Esophagus (tissue), 2 donors: ENCODE measurements around the gene ZFAND2B. TPM values are rescaled to one million over a fixed set of nuclear protein-coding genes. Genes with fewer than 3 reads are reported as not detected.
"Not testable (repeated sequence)": the region's sequence is repeated elsewhere in the genome, so short reads cannot be mapped to it uniquely, and the experiment has no call there.

Source experiments
- H3K27ac ChIP-seq, 2 donors: one replicate each; pipeline ENCODE4 v1.5.1; 2013; ENCODE audit warnings: low read depth in 2 of 2, mild to moderate bottlenecking in 2 of 2, inconsistent platforms in 1 of 2, low read length in 1 of 2, moderate library complexity in 1 of 2
- H3K27me3 ChIP-seq, 2 donors: one replicate each; pipeline ENCODE4 v1.6.1; 2013; ENCODE audit warnings: low read length in 2 of 2, control low read depth in 1 of 2, mild to moderate bottlenecking in 1 of 2; ENCODE audit not compliant: insufficient read depth in 2 of 2, control insufficient read depth in 1 of 2
- H3K36me3 ChIP-seq, 2 donors: one replicate each; pipeline ENCODE4 v1.6.1; 2013; ENCODE audit warnings: low read length in 1 of 2; ENCODE audit not compliant: control insufficient read depth in 2 of 2, insufficient read depth in 2 of 2
- H3K4me1 ChIP-seq, 2 donors: one replicate each; pipeline ENCODE4 v1.6.1; 2013; ENCODE audit warnings: low read length in 1 of 2; ENCODE audit not compliant: control insufficient read depth in 2 of 2, insufficient read depth in 2 of 2
- H3K4me3 ChIP-seq, 2 donors: one replicate each; pipeline ENCODE4 v1.5.1; 2013; ENCODE audit warnings: low read length in 2 of 2, mild to moderate bottlenecking in 2 of 2, low read depth in 1 of 2, moderate library complexity in 1 of 2
- H3K9me3 ChIP-seq, 2 donors: one replicate each; pipeline ENCODE4 v1.6.1; 2013; ENCODE audit warnings: mild to moderate bottlenecking in 2 of 2, low read depth in 1 of 2, low read length in 1 of 2, moderate library complexity in 1 of 2; ENCODE audit not compliant: control insufficient read depth in 2 of 2, insufficient read depth in 1 of 2
- WGBS, 2 donors: extraction: QIAGEN DNeasy Blood & Tissue Kit; methylation state at CpG; one replicate each; pipeline ENCODE4 v1.1.7; 2013; 5-methylcytosine and 5-hydroxymethylcytosine counted together
- polyA plus RNA-seq, 2 donors: library from polyadenylated mRNA; stranded (reverse); fragments of 200-250 nt; gene quantifications; one replicate each; pipeline ENCODE4 v1.2.3, GENCODE V29; 2013
- donor health status: healthy with polysubstance abuse.
- donor health status: Bipolar disorder and iron deficiency.

ZFAND2B gene
- polyA plus RNA-seq, 2 donors, result 45.2 to 53.6 TPM

DNA sequence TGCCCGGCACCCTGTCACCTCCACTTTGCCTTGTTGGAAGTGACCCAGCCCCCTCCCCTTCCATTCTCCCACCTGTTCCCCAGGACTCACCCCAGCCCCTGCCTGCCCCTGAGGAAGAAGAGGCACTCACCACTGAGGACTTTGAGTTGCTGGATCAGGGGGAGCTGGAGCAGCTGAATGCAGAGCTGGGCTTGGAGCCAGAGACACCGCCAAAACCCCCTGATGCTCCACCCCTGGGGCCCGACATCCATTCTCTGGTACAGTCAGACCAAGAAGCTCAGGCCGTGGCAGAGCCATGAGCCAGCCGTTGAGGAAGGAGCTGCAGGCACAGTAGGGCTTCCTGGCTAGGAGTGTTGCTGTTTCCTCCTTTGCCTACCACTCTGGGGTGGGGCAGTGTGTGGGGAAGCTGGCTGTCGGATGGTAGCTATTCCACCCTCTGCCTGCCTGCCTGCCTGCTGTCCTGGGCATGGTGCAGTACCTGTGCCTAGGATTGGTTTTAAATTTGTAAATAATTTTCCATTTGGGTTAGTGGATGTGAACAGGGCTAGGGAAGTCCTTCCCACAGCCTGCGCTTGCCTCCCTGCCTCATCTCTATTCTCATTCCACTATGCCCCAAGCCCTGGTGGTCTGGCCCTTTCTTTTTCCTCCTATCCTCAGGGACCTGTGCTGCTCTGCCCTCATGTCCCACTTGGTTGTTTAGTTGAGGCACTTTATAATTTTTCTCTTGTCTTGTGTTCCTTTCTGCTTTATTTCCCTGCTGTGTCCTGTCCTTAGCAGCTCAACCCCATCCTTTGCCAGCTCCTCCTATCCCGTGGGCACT, 24.0 kb upstream of the ZFAND2B start:
- H3K4me1 ChIP-seq, result peaks cover 0 to 5% of the 10 kb centered on the region in 2 donors
- no peak overlapping the region for H3K4me3 ChIP-seq
- no peak overlapping the region for H3K27ac ChIP-seq
- 64 to 79% methylated on average over 8 of the region's 8 CpGs for WGBS, 2 donors
- no peaks in the 10 kb centered on the region for H3K9me3 ChIP-seq
- peaks cover 9 to 34% of the 10 kb centered on the region in 2 donors for H3K36me3 ChIP-seq
- H3K27me3 ChIP-seq, result no peaks in the 10 kb centered on the region

DNA sequence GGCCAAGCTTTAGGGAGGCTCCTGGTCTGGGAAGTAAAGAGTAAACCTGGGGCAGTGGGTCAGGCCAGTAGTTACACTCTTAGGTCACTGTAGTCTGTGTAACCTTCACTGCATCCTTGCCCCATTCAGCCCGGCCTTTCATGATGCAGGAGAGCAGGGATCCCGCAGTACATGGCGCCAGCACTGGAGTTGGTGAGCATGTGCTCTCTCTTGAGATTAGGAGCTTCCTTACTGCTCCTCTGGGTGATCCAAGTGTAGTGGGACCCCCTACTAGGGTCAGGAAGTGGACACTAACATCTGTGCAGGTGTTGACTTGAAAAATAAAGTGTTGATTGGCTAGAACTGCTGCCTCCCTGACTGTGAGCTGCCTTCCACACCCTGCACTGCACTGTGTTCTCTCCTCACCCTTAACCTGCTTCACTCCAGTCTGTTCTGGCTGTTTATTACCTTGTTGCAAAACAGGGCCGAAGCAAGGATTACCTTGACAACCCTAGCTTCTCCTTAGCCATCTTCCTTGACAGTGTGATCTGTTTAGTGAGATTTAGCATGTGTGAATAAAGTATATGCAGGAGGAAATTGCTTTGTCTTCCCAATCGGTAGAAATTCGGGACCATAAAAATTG, 23.3 kb upstream of the ZFAND2B start:
- peaks cover 0 to 5% of the 10 kb centered on the region in 2 donors for H3K4me1 ChIP-seq
- H3K9me3 ChIP-seq, result no peaks in the 10 kb centered on the region
- no peaks in the 10 kb centered on the region for H3K27me3 ChIP-seq
- H3K36me3 ChIP-seq, result peaks cover 9 to 34% of the 10 kb centered on the region in 2 donors
- no peak overlapping the region for H3K4me3 ChIP-seq
- no peak overlapping the region for H3K27ac ChIP-seq
- WGBS, 2 donors, result 91 to 95% methylated on average over 6 of the region's 6 CpGs

DNA sequence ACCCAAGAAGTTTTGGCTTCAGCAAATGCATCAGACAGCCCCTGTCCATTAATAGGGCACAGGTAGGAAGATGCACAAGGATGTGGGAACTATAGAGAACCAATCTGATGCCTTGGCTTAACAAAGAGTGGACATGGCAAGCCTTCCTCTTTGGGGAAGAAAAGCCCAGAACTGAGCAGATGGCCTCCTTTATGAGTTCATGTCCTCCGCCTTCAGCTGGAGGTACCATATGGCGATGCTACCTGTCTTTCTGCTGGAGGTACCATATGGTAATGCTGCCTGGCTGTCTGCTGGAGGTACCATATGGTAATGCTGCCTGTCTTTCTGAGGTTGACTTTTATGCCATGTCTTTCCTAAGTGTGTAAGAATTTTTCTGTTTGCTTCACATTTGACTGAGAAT, 22.5 kb upstream of the ZFAND2B start:
- Histone ChIP-seq H3K9me3 (no peaks in the 10 kb centered on the region), H3K4me3 (no peak overlapping the region), H3K4me1 (peaks cover 0 to under 1% of the 10 kb centered on the region in 2 donors), H3K27ac (no peak overlapping the region), H3K27me3 (no peaks in the 10 kb centered on the region), H3K36me3 (peaks cover 9 to 34% of the 10 kb centered on the region in 2 donors)
- 92 to 97% methylated on average over 2 of the region's 2 CpGs for WGBS, 2 donors

DNA sequence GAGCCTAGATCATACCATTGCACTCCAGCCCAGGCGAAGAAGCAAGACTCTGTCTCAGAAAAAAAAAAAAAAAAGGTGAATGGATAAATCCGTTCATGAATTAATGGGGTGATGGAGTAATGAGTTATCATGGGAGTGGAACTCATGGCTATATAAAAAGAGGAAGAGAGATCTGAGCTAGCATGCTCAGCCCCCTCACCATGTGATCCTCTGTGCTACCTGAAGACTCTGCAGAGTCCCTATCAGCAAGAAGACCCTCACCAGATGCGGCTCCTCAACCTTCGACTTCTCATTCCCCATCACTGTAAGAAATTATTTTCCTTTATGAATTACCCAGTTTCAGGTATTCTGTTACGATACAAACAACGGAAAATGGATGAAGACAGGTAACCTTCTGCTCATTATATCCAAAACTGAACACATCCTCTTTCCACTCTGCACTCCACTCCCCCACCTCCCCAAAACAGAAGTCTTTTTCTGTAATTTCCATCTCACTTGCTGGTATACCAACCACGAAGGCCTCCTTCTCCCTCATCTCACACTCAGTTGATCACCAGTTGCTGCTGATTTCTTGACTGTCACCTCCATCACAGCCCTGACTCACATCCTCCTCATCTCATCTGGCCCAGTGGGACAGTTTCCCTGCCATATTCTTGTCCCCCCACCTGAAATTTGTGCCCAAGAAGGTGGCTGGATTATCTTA, 19.7 kb upstream of the ZFAND2B start:
- Histone ChIP-seq H3K36me3 (peaks cover 4 to 20% of the 10 kb centered on the region in 2 donors), H3K4me1 (no peaks in the 10 kb centered on the region), H3K9me3 (no peaks in the 10 kb centered on the region), H3K27me3 (no peaks in the 10 kb centered on the region), H3K4me3 (no peak overlapping the region), H3K27ac (no peak overlapping the region)
- 86 to 88% methylated on average over 7 of the region's 7 CpGs for WGBS, 2 donors

DNA sequence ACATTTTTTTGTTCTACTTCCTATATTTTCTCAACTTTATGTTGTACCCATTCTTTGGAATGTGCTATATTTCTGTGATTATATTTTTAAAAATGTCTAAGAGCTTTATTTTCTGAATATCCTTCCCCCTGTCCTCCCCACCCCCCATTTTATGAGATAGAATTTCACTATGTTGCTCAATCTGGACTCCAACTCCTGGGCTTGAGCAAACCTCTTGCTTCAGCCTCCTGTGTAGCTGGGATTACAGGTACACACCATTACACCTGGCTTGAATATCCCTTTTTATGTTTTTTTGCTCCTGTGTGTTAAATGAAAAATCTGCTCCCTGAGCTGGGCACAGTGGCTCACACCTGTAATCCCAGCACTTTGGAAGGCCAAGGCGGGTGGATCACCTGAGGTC, 9.2 kb upstream of the ZFAND2B start:
- H3K36me3 ChIP-seq, result no peaks in the 10 kb centered on the region
- 93 to 97% methylated on average over 1 of the region's 1 CpG for WGBS, 2 donors
- no peaks in the 10 kb centered on the region for H3K4me1 ChIP-seq
- H3K27me3 ChIP-seq, result no peaks in the 10 kb centered on the region
- no peaks in the 10 kb centered on the region for H3K9me3 ChIP-seq
- H3K4me3 ChIP-seq, result no peak overlapping the region
- H3K27ac ChIP-seq, result no peak overlapping the region

DNA sequence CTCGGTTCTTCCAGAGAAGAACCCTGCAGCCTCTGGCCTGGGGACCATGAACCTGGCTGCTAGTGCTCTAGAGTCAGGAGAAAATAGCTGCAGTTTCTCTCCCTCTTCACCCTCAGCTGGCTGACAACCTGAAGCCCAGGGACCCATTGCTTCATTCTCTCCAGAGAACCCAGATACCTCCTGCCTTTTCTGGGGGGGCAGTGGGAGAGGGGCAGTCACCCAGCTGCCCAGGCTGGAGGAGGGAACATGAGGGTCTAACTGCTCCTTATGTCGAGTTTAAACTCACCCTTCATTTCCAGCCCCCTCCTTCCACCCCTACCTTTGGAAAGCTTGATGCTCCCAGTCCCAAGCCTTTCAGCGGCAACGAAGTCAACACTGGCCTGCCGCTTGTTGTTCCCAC, 7.6 kb upstream of the ZFAND2B start:
- no peak overlapping the region for H3K4me3 ChIP-seq
- no peaks in the 10 kb centered on the region for H3K4me1 ChIP-seq
- no peaks in the 10 kb centered on the region for H3K27me3 ChIP-seq
- WGBS, 2 donors, result 75 to 79% methylated on average over 5 of the region's 5 CpGs
- H3K9me3 ChIP-seq, result no peaks in the 10 kb centered on the region
- H3K36me3 ChIP-seq, result no peaks in the 10 kb centered on the region
- H3K27ac ChIP-seq, result no peak overlapping the region

DNA sequence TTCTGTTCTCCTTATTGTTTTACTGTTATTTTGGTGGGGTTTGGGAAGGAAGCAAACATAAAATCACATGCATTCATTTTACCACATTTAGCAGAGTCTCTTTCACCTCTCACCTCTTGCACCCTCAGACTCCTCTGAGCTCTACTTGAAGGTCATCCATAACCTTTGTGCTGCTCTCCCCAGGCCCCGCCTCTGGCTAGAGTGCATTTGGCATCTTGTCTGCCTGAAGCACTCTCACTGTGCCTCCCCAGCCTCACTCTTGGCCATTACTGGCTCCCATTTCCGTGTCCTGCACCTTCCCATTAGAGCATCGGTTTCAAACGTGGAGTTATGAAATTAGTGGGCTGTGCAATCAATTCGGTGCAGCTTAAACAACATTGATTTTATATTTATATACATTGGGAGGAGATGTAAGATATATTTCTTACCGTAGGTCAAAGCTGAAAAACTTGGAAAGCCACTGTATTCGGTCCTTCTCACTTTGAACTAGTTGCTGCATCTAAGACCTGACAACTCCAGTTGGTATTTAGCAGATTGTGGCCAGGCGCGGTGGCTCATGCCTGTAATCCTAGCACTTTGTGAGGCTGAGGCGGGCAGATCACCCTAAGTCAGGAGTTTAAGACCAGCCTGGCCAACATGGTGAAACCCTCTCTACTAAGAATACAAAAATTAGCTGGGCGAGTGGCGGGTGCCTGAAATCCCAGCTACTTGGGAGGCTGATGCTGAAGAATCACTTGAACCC, 6.9 kb upstream of the ZFAND2B start:
- Histone ChIP-seq H3K4me3 (no peak overlapping the region), H3K27ac (no peak overlapping the region), H3K27me3 (no peaks in the 10 kb centered on the region), H3K9me3 (no peaks in the 10 kb centered on the region), H3K4me1 (no peaks in the 10 kb centered on the region), H3K36me3 (no peaks in the 10 kb centered on the region)
- WGBS, 2 donors, result 84 to 86% methylated on average over 12 of the region's 12 CpGs

DNA sequence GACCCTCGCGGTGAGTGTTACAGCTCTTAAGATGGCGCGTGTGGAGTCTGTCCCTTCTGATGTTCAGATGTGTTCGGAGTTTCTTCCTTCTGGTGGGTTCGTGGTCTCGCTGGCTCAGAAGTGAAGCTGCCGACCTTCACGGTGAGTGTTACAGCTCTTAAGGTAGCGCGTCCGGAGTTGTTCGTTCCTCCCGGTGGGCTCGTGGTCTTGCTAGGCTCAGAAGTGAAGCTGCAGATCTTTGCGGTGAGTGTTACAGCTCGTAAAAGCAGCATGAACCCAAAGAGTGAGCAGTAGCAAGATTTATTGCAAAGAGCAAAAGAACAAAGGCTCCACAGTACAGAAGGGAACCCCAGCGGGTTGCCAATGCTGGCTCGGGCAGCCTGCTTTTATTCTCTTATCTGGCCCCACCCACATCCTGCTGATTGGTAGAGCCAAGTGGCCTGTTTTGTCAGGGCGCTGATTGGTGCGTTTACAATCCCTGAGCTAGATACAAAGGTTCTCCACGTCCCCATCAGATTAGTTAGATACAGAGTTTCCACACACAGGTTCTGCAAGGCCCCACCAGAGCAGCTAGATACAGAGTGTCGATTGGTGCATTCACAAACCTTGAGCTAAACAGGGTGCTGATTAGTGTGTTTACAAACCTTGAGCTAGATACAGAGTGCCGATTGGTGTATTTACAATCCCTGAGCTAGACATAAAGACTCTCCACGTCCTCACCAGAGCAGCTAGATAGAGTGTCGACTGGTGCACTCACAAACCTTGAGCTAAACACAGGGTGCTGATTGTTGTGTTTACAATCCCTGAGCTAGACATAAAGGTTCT, 5.9 kb upstream of the ZFAND2B start:
- WGBS, 2 donors, result 77 to 81% methylated on average over 24 to 25 of the region's 26 CpGs
- not testable (repeated sequence) for H3K9me3 ChIP-seq, H3K4me3 ChIP-seq, H3K36me3 ChIP-seq, H3K4me1 ChIP-seq, H3K27ac ChIP-seq, H3K27me3 ChIP-seq

DNA sequence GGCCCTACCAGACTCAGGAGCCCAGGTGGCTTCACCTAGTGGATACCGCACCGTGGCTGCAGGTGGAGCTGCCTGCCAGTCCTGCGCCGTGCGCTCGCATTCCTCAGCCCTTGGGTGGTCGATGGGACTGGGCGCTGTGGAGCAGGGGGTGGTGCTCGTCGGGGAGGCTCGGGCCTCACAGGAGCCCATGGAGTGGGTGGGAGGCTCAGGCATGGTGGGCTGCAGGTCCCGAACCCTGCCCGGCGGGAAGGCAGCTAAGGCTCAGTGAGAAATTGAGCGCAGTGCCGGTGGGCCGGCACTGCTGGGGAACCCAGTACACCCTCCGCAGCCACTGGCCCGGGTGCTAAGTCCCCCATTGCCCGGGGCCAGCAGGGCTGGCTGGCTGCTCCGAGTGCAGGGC, 5.3 kb upstream of the ZFAND2B start:
- H3K4me3 ChIP-seq, H3K27ac ChIP-seq, H3K36me3 ChIP-seq, H3K9me3 ChIP-seq, H3K27me3 ChIP-seq, H3K4me1 ChIP-seq: not testable (repeated sequence)
- 86 to 89% methylated on average over 14 to 21 of the region's 21 CpGs for WGBS, 2 donors
